IMR-90 (cell line): ENCODE data around the gene USP47. TPM values are rescaled to one million over a fixed set of nuclear protein-coding genes. Genes with fewer than 3 reads are reported as not detected.

ENCODE experiments used
- polyA plus RNA-seq, 3 experiments: library from polyadenylated mRNA; depleted of rRNA; stranded (reverse); fragments of >200 nt; gene quantifications; 2 replicates each; pipeline ENCODE4 v1.2.3, GENCODE V29; 2012; ENCODE audit warnings: low replicate concordance in 1 of 3
- total RNA-seq: library from RNA; depleted of rRNA; stranded (reverse); fragments of >200 nt; gene quantifications from 2 replicates; pipeline ENCODE4 v1.2.3, GENCODE V29; 2012
- TF ChIP-seq, protein P1 (sequence below): fragments of 150-350 bp; IDR thresholded peaks from 2 replicates; pipeline ENCODE4 v1.6.1; 2017; ENCODE audit warnings: mild to moderate bottlenecking, antibody characterized with exemption, low read length, low read depth

Gene USP47
- total and polyA plus RNA-seq, 2 of the 4 experiments (the other 2 are of a cell fraction), result 15.0 to 110 TPM

- TF ChIP-seq, protein P1, sequence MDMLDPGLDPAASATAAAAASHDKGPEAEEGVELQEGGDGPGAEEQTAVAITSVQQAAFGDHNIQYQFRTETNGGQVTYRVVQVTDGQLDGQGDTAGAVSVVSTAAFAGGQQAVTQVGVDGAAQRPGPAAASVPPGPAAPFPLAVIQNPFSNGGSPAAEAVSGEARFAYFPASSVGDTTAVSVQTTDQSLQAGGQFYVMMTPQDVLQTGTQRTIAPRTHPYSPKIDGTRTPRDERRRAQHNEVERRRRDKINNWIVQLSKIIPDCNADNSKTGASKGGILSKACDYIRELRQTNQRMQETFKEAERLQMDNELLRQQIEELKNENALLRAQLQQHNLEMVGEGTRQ, result no peak
Observed at GRCh38 chr11:11807811-11808782, 33.7 kb upstream of the USP47 start (continued).
